Stimulated activated CD8-positive, alpha-beta memory T cell treated with anti-CD3 and anti-CD28 coated beads, Interleukin-12 subunit alpha, Interleukin-12 subunit beta, amount 100 ng/mL, for 24 hours (primary cell): Measurements from ENCODE around the gene ADAP1.
"Not testable (repeated sequence)": the region's sequence is repeated elsewhere in the genome, so short reads cannot be mapped to it uniquely, and the experiment has no call there.

Experiments
- DNase-seq: peaks from one replicate; pipeline ENCODE4 v3.0.0-alpha.2; 2020; ENCODE audit errors: extremely low read depth

ADAP1 gene

DNA sequence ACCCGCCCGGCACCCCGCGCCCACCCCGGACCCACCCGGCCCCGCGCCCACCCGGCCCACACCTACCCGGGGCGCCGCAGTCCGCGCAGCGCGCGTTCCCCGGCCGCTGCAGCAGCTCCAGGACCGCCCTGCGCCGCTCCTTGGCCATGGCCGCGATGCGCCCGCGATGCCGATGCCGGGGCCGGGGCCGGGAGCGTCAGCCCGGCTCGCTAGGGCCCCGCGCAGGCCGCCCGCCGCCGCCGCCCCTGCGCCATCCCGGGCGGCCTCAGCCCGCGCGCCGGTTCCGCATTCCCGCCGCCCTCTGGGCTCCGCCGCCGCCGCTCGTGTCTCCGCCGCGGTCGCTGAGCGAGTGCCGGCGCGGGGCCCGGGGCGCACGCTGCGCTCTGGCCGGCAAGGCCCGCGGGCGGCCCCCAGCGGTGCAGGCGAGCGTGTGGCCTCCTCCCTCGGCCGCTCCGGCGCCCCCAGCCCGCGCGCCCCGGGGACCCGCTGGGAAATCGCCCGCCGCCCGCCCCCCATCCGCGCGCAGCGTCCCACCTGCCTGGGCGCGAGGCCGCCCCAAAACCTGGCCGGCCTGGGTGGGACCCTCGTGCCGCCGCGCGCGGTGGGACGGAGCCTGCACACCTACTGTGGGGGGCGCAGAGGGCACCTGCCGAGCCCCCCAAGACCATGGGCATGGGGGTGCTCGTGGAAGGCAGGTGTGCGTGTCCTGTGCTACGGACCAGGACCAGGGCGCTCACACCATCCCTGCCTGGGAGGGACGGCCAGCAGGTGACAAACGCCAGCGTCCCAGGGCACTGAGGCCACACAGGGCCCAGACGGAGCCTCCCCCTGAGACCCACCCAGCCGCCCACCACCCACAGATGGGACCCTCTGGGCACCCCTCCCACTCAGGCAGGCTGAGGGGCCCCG lies at the start of gene ADAP1:
Gene ADAP1 (minus strand): TSS at position 351 of the 909 bp plus-strand sequence. CDS start 203 bp downstream, at position 148.
- DNase-seq: no peak

DNA sequence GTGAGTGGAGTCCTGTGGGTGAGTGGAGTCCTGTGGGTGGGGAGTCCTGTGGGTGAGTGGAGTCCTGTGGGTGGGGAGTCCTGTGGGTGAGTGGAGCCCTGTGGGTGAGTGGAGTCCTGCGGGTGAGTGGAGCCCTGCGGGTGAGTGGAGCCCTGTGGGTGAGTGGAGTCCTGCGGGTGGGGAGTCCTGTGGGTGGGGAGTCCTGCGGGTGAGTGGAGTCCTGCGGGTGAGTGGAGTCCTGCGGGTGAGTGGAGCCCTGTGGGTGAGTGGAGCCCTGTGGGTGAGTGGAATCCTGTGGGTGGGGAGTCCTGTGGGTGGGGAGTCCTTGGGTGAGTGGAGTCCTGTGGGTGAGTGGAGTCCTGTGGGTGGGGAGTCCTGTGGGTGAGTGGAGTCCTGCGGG lies 48.0 kb upstream of the ADAP1 start:
- DNase-seq: not testable (repeated sequence)

- not testable (repeated sequence) for DNase-seq
Measured at GRCh38 chr7:1002026-1002425, 47.5 kb upstream of the ADAP1 start.

DNA sequence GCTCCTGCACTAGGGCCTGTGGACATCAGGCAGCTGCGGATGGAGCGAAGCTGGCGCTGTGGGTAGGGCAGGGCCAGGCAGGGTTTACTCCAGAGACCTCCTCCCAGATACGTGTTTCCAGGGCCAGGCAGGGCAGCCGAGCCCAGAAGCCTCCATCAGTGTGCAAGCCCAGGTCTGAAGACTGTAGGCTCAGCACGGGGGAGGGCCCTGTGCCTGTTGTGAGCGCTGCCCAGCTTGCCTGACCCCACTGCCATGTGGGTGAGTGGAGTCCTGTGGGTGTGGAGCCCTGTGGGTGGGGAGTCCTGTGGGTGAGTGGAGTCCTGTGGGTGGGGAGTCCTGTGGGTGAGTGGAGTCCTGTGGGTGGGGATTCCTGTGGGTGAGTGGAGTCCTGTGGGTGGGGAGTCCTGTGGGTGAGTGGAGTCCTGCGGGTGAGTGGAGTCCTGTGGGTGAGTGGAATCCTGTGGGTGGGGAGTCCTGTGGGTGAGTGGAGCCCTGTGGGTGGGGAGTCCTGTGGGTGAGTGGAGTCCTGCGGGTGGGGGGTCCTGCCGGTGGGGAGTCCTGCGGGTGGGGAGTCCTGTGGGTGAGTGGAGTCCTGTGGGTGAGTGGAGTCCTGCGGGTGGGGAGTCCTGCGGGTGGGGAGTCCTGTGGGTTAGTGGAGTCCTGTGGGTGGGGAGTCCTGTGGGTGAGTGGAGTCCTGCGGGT lies 46.7 kb upstream of the ADAP1 start:
- not testable (repeated sequence) for DNase-seq

- no peak for DNase-seq
Measured at GRCh38 chr7:999941-1000935, 45.8 kb upstream of the ADAP1 start.

DNA sequence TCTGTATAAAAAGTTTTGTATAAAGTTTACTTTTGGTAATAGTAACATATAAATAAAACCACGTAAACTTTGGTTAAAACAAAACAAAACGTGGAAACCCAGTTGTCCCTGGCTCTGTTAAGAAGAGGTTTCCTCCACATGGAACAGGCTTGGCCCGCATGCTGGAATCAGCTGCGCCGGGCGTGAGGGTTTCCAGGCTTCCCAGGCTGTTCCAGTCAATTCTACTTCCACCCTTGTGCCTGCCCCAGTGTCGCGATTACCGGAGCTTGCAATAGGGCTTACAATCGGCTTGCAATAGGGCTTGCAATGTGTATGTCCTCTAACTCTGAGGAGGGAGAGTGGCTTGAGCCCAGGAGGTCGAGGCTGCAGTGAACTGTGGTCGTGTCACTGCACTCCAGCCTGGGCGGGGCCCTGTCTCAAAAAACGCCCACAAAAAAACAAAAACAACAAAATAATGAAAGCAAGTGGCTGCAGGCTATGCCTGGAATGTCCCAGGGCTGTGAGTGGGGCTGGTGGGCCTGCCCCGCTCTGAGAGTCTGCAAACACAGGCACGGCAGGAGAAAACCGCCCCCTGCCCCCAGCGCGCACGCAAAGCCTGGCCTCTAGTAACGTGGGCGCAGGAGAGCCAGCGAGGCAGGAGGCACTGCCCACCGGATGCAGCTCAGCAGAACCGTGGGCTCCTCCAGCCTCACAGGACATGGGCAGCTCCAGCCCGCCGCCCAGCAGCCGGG lies 44.8 kb upstream of the ADAP1 start:
- DNase-seq: no peak

DNA sequence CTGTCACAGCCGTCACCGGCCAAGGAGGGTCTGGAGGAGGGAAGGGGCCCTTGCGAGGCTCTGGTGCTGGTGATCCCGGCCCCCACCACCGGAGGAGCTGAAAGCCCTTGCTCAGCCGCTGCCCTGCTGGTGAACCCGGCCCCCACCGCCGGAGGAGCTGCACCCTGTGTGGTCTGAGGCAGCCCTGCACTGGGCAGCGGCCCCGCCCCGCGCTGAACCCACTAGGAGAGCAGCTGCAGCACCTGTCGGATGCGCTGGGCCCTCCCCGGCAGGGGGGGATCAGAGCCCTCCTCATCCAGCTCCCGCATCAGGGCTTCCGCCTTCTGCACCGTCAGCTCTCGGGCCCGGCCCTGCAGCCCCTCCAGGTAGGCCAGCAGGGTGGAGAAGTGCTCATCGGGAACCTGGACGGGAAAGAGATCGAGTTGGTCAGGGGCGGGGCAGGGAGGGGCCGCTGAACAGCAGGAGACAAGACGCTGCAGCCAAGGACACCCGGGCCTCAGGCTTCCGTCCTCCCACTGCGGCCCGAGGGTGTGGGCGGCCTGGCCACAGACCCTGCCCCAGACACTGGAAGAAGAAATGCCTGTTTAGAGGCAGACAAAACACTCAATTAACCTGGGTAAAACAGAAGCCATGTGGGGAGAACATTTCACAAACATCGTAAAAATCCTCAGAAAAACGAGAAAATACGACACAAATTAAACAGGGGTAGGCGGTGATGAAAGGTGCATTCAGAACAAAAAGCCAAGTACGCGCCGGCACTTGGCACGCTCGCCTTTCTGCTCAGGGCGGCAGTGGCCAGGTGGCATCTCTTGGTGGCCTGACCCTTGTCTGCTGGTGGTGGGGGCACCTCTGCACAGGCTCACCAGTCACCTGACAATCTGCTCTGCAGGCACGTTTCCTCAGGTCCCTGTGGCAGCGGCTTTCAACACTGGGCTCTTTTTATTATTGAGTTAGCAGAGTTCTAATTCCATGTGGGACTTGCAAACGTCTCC lies 43.2 kb upstream of the ADAP1 start:
- DNase-seq: no peak

GRCh38 chr7:996079-996872 lies 41.8 kb upstream of the ADAP1 start:
- no peak for DNase-seq

- DNase-seq: no peak
Measured at GRCh38 chr7:995571-995970, 41.1 kb upstream of the ADAP1 start.

DNA sequence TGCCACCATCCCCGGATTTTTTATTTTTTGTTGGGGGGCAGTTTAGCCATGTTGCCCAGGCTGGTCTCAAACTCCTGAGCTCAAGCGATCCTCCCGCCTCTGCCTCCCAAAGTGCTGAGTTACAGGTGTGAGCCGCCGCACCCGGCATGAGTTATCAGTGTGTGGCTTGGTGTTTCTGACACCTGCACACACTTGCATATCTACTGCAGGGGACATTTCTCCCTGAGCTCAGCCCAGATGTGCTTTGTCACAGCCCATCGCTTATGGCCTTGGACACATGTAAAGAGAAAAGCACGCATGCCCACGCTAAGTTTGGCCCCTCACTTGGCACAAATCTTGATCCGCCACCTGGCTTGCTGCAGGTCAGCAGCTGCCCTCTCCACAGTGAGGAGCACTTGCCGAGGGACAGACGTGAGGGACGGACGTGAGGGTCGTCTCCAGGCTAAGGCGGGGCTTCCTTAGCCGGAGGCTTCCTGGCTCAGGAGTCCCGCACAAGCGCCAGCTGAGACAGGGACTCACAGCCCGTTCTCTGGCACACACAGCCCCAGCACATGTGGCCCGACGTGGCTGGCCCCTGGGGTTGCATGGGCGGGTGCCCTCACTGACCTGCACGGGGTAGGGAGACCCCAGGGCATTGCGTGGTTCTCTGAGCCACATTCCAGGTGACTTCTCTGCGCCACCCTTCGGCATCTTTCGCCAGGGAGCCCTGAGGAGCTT lies 40.3 kb upstream of the ADAP1 start:
- DNase-seq: no peak

DNA sequence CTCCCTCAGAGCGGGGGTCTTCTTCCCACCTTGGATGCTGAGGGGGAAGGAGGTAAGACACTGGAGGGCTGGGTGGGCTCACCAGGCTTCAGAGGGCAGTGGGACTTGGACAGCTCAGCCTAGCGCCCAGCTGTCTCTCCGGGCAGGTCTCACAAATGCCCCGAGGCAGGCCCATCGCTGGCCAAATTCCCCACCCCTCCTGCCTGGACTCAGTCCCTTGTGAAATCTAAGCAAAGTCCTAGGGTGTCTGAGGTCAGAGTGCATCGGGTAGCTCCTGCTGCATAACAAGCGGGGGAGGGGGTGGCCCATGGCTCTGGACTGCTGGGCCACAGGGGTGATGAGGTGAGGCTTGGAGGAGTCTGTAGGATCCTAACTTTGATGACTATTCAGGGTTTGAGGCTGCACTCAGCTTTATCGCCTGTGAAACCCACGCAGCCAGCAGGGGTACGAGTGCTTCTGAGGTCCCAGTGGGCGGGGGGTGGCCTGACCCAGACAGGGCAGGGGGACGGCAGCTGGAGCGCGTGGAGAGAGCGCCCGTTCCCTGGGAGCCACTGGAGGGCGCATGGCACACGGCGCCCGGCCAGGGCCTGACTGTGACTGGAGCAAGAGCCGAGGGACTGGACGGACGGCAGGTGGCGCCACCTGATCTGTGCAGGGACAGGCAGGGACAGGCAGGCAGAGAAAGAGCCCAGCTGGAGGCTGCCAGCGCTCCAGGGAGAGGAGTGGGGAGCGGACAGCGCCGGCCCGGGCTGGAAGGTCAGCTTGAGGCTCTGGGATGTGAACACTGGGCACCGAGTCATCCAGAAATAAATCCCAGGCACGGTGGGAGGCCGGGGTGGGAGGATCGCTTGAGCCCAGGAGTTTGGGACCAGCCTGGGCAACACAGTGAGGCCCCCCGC lies 38.5 kb upstream of the ADAP1 start:
- DNase-seq: peak; percentile 80

DNA sequence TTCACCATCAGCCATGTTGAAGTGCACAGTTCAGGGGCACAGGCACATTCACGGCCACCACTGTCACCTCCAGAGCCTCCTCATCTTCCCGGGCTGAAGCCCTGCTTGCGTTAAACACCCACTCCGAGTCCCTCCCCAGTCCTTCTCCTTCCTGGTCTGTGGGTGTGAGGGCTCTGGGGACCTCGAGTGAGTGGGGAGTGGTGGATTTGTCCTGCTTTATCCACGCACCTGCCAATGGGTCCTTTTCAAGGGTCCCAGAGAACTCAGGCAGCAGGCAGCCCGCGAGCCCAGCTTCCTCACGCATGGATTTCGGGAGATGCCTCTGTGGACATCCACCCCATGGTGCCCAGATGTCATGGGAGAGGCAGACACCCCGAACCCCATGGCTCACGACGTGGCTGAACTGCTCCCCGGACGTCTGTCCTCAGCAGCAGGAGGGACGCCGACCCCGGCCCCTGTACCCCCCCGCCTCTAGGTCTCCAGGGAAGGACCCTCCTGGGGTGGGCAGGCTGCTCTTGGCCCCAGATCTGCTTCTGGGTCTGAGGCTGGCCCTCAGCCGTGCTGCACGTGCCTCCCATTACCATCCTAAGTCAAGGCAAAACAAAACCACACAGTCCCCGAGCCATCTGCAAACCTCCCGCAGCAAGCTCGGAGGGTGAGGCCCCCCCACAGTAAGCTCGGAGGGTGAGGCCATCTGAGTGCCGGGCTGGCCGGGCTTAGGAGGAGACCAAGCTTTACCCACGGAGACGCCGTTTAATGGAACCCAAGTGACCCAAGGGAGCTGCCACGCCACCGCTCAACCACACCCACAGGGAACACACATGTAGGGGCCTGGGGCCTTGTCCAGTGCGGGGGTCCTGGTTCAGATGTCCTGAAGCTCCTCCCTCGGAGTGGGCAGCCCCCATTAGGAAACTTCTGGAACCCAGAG lies 37.5 kb upstream of the ADAP1 start:
- no peak for DNase-seq

- DNase-seq: no peak
Measured at GRCh38 chr7:990933-991728, 36.7 kb upstream of the ADAP1 start.

DNA sequence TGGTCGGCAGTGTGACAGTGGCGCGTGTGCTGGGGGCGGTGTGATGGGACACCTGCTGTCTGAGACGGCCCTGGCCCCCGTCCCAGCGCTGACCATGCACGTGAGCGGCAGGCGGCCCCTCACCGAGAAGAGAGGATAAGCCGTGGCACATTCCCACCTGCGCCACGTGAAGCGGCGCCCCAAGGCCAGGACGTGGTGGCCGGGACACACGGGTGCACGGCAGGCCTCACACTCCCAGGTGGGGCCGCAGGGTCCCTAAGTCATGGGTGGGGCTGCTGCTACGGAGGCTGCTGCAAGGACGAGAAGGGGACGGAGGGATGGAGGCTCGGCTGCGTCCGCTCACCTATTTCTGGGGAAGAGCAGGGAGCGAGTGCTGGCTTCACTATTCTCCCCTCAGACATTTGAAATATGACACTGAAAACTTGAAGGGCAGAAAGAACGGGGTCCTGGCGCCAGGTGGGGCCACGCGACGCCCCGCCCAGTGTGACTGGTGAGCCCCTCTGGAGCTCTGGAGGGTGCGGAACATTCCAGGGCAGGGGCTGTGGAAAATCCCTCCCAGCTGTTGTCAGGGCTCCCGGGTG lies 36.0 kb upstream of the ADAP1 start:
- DNase-seq: no peak

DNA sequence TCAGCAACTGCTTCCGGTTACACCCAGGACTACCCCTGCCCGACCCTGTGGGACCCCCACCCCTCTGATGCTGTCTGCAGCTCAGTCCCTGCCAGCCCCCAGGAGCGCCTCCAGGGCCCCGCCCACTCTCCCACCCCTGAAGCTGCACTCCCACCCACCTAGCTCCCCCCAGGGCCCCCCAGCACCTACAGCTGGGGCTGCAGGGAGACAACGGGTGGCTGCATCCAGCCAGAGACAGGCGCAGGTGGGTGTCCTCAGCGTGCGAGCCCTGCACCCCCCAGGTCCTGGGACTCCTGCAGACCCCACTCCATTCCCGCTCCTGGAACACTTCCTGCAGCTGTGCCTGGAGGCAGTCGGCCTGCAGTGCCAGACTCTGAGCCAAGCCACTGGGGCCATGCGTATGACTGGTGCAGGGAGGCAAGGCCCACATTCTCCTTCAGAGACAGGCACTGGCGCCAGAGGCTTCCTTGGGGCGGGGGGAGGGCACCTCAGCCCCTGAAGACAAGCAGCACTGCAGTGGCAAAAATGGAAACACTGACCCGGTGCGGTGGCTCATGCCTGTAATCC lies 34.6 kb upstream of the ADAP1 start:
- DNase-seq: no peak
